NB4 (cell line): ENCODE results near the gene ZFYVE28.

ENCODE experiments used
- CTCF ChIP-seq: IDR thresholded peaks from one replicate; pipeline ENCODE4 v1.5.1; 2012; ENCODE audit warnings: low read depth, low read length
- MAX ChIP-seq: IDR thresholded peaks from 2 replicates; pipeline ENCODE4 v1.6.1; 2011; ENCODE audit warnings: low read depth, low read length
- MYC ChIP-seq: IDR thresholded peaks from 2 replicates; pipeline ENCODE4 v1.6.1; 2011; ENCODE audit warnings: low read depth, low read length
- POLR2A ChIP-seq: IDR thresholded peaks from 2 replicates; pipeline ENCODE4 v1.6.1; 2011; ENCODE audit warnings: mild to moderate bottlenecking; ENCODE audit not compliant: insufficient read length; ENCODE audit errors: extremely low read depth

- TF ChIP-seq CTCF, result no peak
- TF ChIP-seq MAX, result no peak
- no peak for TF ChIP-seq POLR2A
- TF ChIP-seq MYC, result no peak
These were observed 65.7 kb downstream of the ZFYVE28 start for GRCh38 chr4:2352729-2353221.
